ENCODE measurements around the gene NOPCHAP1.

DNA sequence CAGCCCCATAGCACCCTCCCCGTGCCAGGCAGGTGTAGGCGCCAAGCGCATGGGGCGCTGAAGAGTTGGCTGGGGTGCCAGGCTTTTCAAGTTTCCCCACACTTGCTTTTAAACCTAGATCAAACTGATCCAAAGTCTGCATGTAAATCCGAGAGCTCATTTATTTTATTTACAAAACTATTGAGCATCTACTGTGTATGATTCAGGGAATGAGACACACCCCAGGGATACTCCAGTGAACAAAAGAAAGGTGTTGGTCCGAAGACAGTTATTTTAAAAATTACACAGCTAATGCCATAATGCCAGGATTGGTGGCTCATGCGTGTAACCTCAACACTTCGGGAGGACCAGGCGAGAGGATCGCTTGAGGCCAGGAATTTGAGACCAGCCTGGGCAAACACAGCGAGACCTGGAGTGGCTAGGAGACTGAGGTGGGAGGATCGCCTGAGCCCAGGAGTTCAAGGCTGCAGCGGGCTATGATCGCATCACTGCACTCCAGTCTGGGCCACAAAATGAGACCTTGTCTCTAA is 27.2 kb upstream of the NOPCHAP1 start:
- TF ChIP-seq, protein P1, sequence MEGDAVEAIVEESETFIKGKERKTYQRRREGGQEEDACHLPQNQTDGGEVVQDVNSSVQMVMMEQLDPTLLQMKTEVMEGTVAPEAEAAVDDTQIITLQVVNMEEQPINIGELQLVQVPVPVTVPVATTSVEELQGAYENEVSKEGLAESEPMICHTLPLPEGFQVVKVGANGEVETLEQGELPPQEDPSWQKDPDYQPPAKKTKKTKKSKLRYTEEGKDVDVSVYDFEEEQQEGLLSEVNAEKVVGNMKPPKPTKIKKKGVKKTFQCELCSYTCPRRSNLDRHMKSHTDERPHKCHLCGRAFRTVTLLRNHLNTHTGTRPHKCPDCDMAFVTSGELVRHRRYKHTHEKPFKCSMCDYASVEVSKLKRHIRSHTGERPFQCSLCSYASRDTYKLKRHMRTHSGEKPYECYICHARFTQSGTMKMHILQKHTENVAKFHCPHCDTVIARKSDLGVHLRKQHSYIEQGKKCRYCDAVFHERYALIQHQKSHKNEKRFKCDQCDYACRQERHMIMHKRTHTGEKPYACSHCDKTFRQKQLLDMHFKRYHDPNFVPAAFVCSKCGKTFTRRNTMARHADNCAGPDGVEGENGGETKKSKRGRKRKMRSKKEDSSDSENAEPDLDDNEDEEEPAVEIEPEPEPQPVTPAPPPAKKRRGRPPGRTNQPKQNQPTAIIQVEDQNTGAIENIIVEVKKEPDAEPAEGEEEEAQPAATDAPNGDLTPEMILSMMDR (conservative IDR thresholded peaks at IDR 0.05; ENCODE audit: low read depth, low read length), result no peak
- TF ChIP-seq POLR2A (IDR thresholded peaks at IDR 0.05; ENCODE audit: low read depth, low read length) (no peak), CHD1 (IDR thresholded peaks at IDR 0.05; ENCODE audit: low read depth, low read length) (no peak), RFX5 (IDR thresholded peaks at IDR 0.05; ENCODE audit: low read depth, low read length) (no peak), MXI1 (IDR thresholded peaks at IDR 0.05; ENCODE audit: borderline replicate concordance, low read depth, low read length) (no peak), MAFK (IDR thresholded peaks at IDR 0.05; ENCODE audit: low read depth, low read length) (no peak), NFE2L2 (IDR thresholded peaks at IDR 0.05; ENCODE audit: low read depth, low read length) (no peak), CEBPB (IDR thresholded peaks at IDR 0.05; ENCODE audit: low read depth, low read length) (no peak)
- TF ChIP-seq, protein P2, sequence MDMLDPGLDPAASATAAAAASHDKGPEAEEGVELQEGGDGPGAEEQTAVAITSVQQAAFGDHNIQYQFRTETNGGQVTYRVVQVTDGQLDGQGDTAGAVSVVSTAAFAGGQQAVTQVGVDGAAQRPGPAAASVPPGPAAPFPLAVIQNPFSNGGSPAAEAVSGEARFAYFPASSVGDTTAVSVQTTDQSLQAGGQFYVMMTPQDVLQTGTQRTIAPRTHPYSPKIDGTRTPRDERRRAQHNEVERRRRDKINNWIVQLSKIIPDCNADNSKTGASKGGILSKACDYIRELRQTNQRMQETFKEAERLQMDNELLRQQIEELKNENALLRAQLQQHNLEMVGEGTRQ (IDR thresholded peaks at IDR 0.05; ENCODE audit: low read depth, low read length), result no peak

Data from IMR-90 (cell line).